ENCODE results near the gene STRN.
A peak's percentile ranks its signal among the peaks of the same experiment; 100 is the strongest.
"Not testable (repeated sequence)": the region's sequence is repeated elsewhere in the genome, so short reads cannot be mapped to it uniquely, and the experiment has no call there.

The STRN gene

GRCh38 chr2:36906277-36906676 lies 60.1 kb downstream of the STRN start:
- no peak for DNase-seq (ENCODE audit: low read depth)

GRCh38 chr2:36904636-36905035 lies 61.7 kb downstream of the STRN start:
- DNase-seq (ENCODE audit: low read depth) = no peak

GRCh38 chr2:36902385-36903120 lies 63.8 kb downstream of the STRN start:
- DNase-seq (ENCODE audit: low read depth) = no peak

GRCh38 chr2:36892805-36893204 lies 73.5 kb downstream of the STRN start:
- no peak for DNase-seq (ENCODE audit: low read depth)

GRCh38 chr2:36889795-36890194 lies 76.5 kb downstream of the STRN start:
- peak; percentile 99 for DNase-seq (ENCODE audit: low read depth)

GRCh38 chr2:36887095-36887494 lies 79.2 kb downstream of the STRN start:
- not testable (repeated sequence) for DNase-seq (ENCODE audit: low read depth)

GRCh38 chr2:36886664-36887063 lies 79.7 kb downstream of the STRN start:
- DNase-seq (ENCODE audit: low read depth) = peak; percentile 52

- no peak for DNase-seq (ENCODE audit: low read depth)
These were observed 80.7 kb downstream of the STRN start for GRCh38 chr2:36885605-36886004.

- DNase-seq (ENCODE audit: low read depth) = no peak
These were observed 83.8 kb downstream of the STRN start for GRCh38 chr2:36882532-36882931.

GRCh38 chr2:36881816-36882215 lies 84.5 kb downstream of the STRN start:
- no peak for DNase-seq (ENCODE audit: low read depth)

GRCh38 chr2:36878429-36878828 lies 87.9 kb downstream of the STRN start:
- no peak for DNase-seq (ENCODE audit: low read depth)

- peak; percentile 26 for DNase-seq (ENCODE audit: low read depth)
These were observed 95.1 kb downstream of the STRN start for GRCh38 chr2:36871068-36871707.

- no peak for DNase-seq (ENCODE audit: low read depth)
These were observed 96.7 kb downstream of the STRN start for GRCh38 chr2:36869606-36870005.

GRCh38 chr2:36861896-36862295 lies 104.4 kb downstream of the STRN start:
- DNase-seq (ENCODE audit: low read depth) = no peak

- DNase-seq (ENCODE audit: low read depth) = no peak
These were observed 107.0 kb downstream of the STRN start for GRCh38 chr2:36859366-36859792.

- DNase-seq (ENCODE audit: low read depth) = no peak
These were observed 107.6 kb downstream of the STRN start for GRCh38 chr2:36858551-36859365.

- DNase-seq (ENCODE audit: low read depth) = no peak
These were observed 108.6 kb downstream of the STRN start for GRCh38 chr2:36857713-36858112.

- no peak for DNase-seq (ENCODE audit: low read depth)
These were observed 110.9 kb downstream of the STRN start for GRCh38 chr2:36855429-36855828.

GRCh38 chr2:36854241-36854640 lies 112.1 kb downstream of the STRN start:
- no peak for DNase-seq (ENCODE audit: low read depth)

GRCh38 chr2:36849265-36849664 lies 117.1 kb downstream of the STRN start:
- DNase-seq (ENCODE audit: low read depth) = no peak

GRCh38 chr2:36843838-36844237 lies 122.5 kb downstream of the STRN start:
- no peak for DNase-seq (ENCODE audit: low read depth)

GRCh38 chr2:36839976-36840617 lies 126.2 kb downstream of the STRN start:
- DNase-seq (ENCODE audit: low read depth) = no peak

All from ELR (cell line).